Smooth muscle cell of the brain vasculature (primary cell): ENCODE results near the gene HMGN1.

Experiments
- DNase-seq: peaks from one replicate; pipeline ENCODE4 v3.0.0-alpha.2; 2012; ENCODE audit warnings: low read depth, low spot score

The HMGN1 gene

GRCh38 chr21:39330001-39330400 is 18.9 kb downstream of the HMGN1 start:
- no peak for DNase-seq

DNA sequence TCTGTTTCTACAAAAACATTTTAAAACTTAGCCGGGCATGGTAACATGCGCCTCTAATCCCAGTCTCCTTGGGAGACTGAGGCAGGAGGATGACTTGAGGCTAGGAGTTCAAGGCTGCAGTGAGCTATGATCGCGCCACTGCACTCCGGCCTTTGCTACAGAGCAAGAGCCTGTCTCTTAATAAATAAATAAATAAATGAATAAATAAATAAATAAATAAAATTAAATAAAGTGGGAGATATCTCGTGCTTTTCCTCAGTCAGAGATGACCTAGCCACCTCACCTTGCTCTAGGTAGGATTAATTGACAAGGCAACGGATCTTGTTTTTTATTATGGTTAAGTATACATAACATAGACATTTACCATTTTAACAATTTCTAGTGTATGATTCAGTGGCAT is 21.2 kb downstream of the HMGN1 start:
- DNase-seq = no peak

DNA sequence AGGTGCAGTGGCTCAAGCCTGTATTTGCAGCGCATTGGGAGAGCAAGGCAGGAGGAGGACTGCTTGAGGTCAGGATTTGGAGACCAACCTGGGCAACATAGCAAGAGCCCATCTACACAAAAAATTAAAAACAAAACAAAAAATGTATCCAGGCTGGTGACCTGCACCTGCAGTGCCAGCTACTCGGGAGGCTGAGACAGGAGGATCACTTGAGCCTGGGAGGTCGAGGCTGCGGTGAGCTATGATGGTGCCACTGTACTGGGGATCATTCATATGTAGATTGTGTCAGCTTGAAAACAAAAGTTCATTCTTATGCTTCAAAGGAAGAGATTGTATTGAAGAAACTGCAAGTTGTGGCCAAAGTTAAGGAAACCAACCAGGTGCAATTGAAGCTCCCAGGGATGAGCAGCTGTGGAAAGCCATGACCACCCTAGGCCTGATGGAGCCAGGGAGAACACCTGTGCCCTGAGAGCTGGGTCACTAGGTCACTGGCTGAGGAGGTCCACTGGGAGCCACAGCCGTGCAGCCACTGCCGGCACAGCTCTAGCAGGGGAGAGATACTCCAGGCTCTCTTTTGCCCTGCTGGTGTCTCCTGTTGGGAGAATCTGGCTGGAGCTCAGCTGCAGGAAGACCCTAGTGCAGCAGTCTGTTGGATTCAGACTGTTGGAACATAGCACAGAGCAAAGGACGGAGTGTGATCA is 22.1 kb downstream of the HMGN1 start:
- DNase-seq = no peak

DNA sequence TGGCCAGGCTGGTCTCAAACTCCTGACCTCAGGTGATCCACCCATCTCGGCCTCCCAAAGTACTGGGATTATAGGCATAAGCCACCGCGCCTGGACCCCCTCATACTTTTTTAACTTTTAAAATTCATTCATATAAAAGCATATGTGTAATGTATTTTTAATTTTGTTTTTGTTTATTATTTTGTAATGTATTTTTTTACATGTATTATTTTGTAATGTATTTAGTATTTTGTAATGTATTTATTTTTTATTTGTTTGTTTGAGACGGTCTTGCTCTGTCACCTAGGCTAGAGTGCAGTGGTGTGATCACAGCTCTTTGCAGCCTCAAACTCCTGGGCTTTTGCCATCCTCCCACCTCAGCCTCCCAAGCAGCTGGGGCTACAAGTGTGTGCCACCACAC is 23.4 kb downstream of the HMGN1 start:
- no peak for DNase-seq

DNA sequence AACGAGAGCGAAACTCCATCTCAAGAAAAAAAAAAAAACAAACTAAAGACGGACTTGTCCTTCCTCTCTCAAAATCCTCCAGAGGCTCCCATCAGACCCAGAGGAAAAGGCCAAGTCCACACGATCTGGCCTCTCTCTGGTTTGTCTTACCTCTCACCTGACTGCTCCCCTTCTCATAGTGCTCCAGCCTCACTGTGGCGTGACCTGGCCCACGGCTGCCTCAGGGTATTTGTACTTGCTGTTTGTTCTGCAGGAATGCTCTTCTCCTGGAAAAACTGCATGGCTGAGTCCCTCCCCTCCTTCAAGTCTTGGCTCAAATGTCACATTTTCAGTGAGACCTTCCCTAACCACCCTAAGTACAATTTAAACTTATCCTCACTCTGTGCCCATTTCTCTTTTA is 27.5 kb downstream of the HMGN1 start:
- DNase-seq = no peak

DNA sequence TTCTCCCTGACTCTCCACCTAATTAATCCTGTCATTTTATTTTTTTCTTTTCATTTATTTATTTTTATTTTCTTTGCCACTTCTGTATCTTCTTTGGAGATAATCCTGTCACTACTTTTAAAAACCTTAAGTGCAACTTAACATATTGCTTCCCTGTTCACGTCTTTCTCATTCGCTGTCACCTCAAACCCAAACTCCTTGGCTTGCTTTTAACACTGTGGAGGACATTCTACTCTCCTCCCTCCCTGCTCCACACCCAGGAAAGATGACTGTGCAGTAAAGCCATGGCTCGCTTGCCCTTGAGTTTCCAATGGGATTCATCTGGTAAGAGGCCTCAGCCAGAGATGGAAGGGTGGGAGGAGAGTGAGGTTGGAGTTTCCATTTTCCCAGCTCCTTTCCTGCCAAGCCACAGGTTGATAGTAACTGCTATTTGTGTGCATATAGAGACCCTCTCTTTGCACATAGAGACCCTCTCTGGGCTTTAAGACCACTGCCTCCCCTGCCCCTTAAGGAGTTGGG is 29.0 kb downstream of the HMGN1 start:
- DNase-seq = no peak

DNA sequence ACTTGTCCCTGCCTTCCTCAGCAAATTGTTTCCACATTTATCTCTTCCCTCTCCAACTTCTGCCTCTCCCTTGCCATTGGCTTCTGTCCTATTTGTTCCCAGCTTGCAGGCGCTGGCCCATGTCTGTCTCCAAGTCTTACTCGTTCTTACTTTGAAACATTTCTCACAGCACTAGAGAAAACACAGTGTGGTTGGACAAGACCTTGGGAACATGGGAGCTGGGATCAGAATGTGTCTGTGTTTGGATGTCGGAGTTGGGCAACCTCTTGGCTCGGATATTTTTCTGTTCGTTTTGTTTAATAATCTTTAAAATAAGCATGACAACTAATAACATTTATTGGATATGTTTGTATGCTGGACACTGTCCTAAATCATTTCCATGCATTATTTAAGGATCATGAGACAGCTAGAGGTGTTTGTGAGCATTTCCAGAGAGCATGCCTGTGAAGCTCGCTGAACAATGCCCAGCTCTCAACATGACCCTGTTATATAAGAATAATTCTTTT is 29.6 kb downstream of the HMGN1 start:
- no peak for DNase-seq

GRCh38 chr21:39318091-39318959 is 30.6 kb downstream of the HMGN1 start:
- DNase-seq = no peak

- no peak for DNase-seq
These were observed 31.5 kb downstream of the HMGN1 start for GRCh38 chr21:39317134-39318090.

- DNase-seq = no peak
These were observed 32.2 kb downstream of the HMGN1 start for GRCh38 chr21:39316729-39317128.

DNA sequence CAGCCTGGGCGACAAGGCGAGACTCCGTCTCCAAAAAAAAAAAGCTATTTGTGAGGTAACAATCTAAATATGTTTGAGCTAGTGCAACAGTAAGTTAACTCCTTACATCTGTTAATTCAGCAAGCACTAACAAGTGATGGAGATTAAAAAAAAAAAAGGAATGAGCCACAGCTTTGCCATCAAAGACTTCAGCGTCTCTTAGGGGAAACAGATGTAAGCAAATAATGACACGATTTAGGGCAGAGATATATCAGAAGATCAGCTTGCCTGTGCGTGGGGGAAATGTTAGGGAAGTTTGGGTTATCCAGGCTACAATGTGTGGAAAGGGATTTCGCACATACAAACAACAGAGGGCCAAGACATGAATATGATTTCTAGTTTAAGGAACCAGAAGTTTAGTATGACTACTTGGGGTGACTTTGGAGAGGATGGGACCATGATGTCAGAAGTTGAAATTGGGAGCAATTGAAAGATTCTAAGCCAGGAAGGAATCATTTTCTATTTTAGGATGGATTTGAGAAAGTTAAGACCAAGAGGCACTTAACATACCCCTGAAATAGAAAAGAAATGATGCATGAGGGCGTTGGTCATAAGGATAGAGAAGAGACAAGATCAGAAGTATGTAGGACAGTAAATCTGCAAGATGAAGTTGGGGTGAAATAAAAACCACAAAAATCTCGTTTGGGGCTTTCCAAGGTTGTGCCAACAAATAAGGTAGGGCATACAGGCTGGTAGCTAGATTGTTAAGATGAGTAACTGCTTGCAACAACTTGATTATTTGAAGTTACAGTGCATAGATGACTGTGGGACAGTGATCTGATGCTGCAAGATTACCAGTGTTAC is 33.1 kb downstream of the HMGN1 start:
- no peak for DNase-seq

GRCh38 chr21:39314143-39315027 is 34.5 kb downstream of the HMGN1 start:
- DNase-seq = peak; percentile 21

- peak; percentile 52 for DNase-seq
These were observed 35.2 kb downstream of the HMGN1 start, which contains the start of gene BRWD1 for GRCh38 chr21:39313571-39314142. Gene BRWD1 (minus strand): TSS chr21:39313632. CDS start chr21:39313491, 141 bp downstream.

GRCh38 chr21:39313042-39313570 is 35.8 kb downstream of the HMGN1 start:
- DNase-seq = no peak

GRCh38 chr21:39312112-39313041 is 36.5 kb downstream of the HMGN1 start:
- peak; percentile 49 for DNase-seq

GRCh38 chr21:39311164-39311563 is 37.7 kb downstream of the HMGN1 start:
- no peak for DNase-seq

GRCh38 chr21:39307466-39307865 is 41.4 kb downstream of the HMGN1 start:
- DNase-seq = no peak

- no peak for DNase-seq
These were observed 48.3 kb downstream of the HMGN1 start for GRCh38 chr21:39300587-39300986.
